ENCODE results near the gene CADM1.

- TF ChIP-seq POLR2A (IDR thresholded peaks at IDR 0.05) = no peak
- no peak for TF ChIP-seq CTCF (IDR thresholded peaks at IDR 0.05)
These were observed 2.2 kb downstream of the CADM1 start for GRCh38 chr11:115501893-115502589.
